GM18861 (cell line): ENCODE results near the gene KRTAP13-1.

Experiments used
- ATAC-seq: cut with Tn5 transposase; IDR thresholded peaks from one replicate; pipeline ENCODE4 v1.9.1; 2021; ENCODE audit not compliant: unreplicated experiment

Gene KRTAP13-1

GRCh38 chr21:30395731-30396130, at the start of gene KRTAP13-1:
TSS of gene KRTAP13-1 (plus strand) at chr21:30396031. CDS start at chr21:30396087, 56 bp downstream.
- ATAC-seq, result no peak

- ATAC-seq, result no peak
Measured at GRCh38 chr21:30348506-30348905, 47.3 kb upstream of the KRTAP13-1 start, which contains the start of gene KRTAP23-1. TSS of gene KRTAP23-1 (minus strand) at chr21:30348606. CDS start at chr21:30348606, 0 bp downstream.

GRCh38 chr21:30349572-30349971, 46.3 kb upstream of the KRTAP13-1 start:
- ATAC-seq, result no peak

GRCh38 chr21:30351534-30351933, 44.3 kb upstream of the KRTAP13-1 start:
- ATAC-seq, result no peak

DNA sequence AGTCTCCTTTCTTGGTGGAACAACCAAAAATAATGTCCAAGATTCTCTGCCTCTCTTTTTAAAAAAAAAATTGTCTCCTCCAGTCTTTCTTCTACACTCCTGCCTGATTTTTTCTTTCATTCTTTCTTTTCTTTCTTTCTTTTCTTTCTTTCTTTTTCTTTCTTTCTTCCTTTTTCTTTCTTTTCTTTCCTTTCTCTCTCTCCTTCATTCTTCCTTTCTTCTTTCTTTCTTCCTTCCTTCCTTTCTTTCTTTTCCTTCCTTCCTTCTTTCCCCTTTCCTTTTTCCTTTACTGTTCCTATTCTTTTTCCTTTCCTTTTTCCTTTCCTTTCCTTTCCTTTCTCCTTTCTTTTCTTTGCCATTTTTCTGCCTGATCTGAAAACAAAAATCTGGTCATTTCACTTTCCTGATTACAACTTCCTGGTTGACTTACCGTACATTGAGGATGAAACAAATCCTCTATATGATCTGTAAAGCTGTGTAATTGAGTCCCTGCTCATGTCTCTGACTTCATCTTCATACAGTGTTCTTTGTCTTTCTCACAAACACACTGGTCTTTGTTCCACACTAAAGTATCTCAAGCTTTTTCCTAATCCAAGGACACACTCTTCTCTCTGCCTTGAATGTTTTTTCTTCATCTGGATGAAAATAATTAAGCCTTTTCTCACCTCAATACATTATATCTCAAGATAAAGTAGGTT, 41.4 kb upstream of the KRTAP13-1 start:
- no peak for ATAC-seq

DNA sequence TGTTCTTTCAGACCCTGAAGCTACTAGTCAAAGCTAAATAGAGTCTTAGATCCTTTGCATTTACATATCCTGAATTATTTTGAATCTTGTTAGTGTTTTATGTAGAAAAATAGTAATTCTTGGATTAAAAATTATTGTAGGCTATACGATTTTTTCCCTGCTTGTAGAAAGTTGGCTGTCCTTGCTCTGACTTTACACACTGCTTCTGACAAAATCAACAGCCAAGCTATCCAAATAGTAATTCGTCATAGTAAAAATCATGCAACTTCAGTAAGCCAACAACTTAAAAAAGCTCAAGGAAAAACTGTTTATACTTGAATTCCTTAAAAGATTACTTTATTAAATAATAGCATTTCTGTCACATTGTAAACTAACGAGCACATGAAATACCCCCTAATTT, 39.9 kb upstream of the KRTAP13-1 start:
- ATAC-seq, result no peak

DNA sequence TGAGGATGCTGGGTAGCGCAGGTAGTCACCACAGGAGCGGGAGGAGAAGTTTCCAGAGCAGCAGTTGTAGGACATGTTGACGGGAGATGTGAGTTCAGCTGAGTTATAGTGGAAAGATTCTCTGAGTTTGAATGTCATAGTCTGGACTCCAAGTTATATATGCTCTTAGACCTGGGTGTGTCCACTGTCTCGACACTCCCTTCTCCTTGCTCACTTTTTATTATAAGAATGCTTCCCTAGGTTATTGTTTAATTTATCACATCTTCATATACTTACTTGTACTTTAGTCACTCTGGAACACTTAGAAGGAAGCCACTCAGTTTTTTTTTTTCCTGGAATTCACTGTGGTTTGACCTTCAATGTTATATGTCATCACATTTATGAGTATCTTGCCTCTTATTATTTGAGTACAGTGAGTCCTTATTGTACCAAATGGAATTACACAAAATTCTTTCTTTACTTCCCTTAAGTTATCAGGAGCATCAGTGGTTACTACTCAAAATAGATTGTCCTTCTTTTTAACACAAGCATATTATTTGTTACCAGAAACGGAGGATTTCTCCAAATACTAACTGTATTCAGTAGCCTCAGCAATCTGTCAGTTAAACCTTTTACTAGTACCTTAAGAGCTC, 23.6 kb upstream of the KRTAP13-1 start, which contains the start of gene KRTAP13-2:
Gene KRTAP13-2, minus strand, starts transcription at position 133 of the 632 bp plus-strand sequence. Its CDS starts 58 bp downstream, at position 75.
- no peak for ATAC-seq

GRCh38 chr21:30382201-30382600, 13.6 kb upstream of the KRTAP13-1 start:
- ATAC-seq, result no peak

DNA sequence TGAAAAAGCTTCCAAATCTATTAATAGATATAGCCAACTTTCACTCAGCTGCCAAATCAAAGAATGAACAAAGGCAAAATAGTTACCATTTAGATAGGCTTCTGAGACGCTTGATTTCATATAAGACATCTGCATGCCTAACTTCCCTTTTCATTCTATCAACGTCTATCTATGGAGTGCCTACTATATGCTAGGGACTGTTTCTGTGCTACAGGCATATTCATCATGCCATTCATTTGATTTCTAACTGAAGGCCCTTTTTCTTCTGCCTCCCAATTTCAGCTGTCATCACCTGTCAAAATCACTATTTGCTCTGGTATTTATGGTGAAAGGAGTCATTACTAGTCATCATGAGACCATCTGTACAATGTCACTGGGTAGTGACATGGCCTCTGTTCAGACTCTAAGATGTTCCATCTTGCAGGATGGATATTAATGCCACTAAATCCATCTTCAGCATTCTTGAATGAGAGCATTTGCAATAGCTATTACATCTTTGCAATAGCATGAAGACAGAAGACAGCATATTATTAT, 4.3 kb upstream of the KRTAP13-1 start:
- ATAC-seq, result no peak

DNA sequence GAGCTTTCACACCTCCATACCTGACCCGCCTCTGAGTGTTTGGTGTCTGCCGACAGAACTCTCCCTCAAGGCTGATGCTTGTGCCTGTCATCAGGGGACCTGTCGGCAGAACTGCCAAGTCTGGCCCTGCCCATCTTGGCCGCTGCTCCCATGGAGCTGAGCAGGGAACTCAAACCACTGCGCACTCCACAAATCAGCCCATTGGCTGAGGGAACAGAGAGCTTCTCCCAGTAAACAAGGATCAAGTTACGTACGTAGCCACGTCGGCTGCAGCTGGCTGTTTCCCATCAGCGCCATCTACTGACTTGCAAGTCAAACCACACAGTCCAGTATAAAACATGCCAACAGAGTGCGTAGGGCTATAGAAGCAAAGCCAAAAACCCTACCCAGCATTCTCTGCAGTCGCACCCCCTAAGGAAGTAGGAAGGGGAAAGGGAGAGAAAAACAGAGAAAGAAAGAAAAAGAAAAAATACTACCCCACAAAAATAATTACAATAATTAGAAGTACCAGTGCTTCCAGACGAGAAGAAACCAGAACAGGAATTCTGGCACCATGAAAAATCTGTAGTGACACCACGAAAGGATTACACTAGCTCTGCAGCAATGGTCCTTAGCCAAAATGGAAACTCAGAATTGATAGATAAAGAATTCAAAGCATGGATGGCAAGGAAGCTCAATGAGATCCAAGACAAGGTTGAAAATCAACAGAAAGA, 13.1 kb downstream of the KRTAP13-1 start:
- no peak for ATAC-seq

- ATAC-seq, result no peak
Measured at GRCh38 chr21:30415993-30416392, 20.2 kb downstream of the KRTAP13-1 start.

GRCh38 chr21:30425826-30426225, 30.0 kb downstream of the KRTAP13-1 start, which contains the start of gene KRTAP13-3:
TSS of gene KRTAP13-3 (minus strand) at chr21:30425926. CDS start at chr21:30425912, 14 bp downstream.
- no peak for ATAC-seq

- ATAC-seq, result no peak
Measured at GRCh38 chr21:30426731-30427130, 30.9 kb downstream of the KRTAP13-1 start.

GRCh38 chr21:30430170-30430655, 34.4 kb downstream of the KRTAP13-1 start, which contains the start of gene KRTAP13-4:
TSS of gene KRTAP13-4 (plus strand) at chr21:30430220. CDS start at chr21:30430276, 56 bp downstream.
- ATAC-seq, result no peak

GRCh38 chr21:30434033-30434631, 38.3 kb downstream of the KRTAP13-1 start:
- ATAC-seq, result no peak

GRCh38 chr21:30437010-30437565, 41.3 kb downstream of the KRTAP13-1 start:
- no peak for ATAC-seq

GRCh38 chr21:30439975-30440374, 44.1 kb downstream of the KRTAP13-1 start, which contains the start of gene KRTAP15-1:
TSS of gene KRTAP15-1 (plus strand) at chr21:30440275. CDS start at chr21:30440328, 53 bp downstream.
- no peak for ATAC-seq

- no peak for ATAC-seq
Measured at GRCh38 chr21:30443226-30443625, 47.4 kb downstream of the KRTAP13-1 start.

DNA sequence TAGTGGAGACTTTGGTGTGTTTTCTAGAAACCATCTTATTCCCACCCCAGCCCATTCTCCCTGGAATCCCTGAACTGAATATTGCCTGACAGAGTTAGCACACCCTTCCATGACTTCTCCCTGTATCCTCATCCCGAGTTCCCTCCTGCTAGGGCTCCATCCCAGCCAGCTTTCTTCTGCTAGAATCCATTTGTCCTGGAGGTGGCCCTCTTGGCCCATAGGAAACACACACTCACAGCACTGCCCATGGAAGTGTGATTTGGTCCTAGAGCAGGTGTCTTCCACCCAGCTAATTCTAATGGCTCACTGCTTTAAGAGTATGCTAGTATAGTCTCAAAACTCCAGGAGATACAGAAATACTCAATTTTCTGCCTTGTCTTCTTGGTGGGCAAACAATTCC, 48.4 kb downstream of the KRTAP13-1 start:
- ATAC-seq, result no peak
